ENCODE results near the gene PPP3CB.

GRCh38 chr10:73460897-73461296, 34.9 kb downstream of the PPP3CB start:
- TF ChIP-seq CTCF (conservative IDR thresholded peaks at IDR 0.05), result no peak
- no peak for TF ChIP-seq EZH2 (IDR thresholded peaks at IDR 0.05; ENCODE audit: low read depth)

All from PC-9 (cell line).